Mesothelial cell of epicardium (in vitro differentiated cells): ENCODE data around the gene PRPF40B. TPM values are rescaled to one million over a fixed set of nuclear protein-coding genes. Genes with fewer than 3 reads are reported as not detected.
A peak's percentile ranks its signal among the peaks of the same experiment; 100 is the strongest.

ENCODE experiments used
- DNase-seq, 2 experiments: peaks; one replicate each; pipeline ENCODE4 v3.0.0; 2021; ENCODE audit warnings: low spot score in 2 of 2; ENCODE audit not compliant: unreplicated experiment in 2 of 2
- H3K27ac Mint-ChIP-seq: 2 replicates; pipeline ENCODE4 v1.8.0; 2021; ENCODE audit warnings: mixed read lengths
- H3K27me3 Mint-ChIP-seq: 2 replicates; pipeline ENCODE4 v1.8.0; 2021; ENCODE audit warnings: low read depth, mixed read lengths
- H3K36me3 Mint-ChIP-seq: 2 replicates; pipeline ENCODE4 v1.8.0; 2021; ENCODE audit warnings: mixed read lengths
- H3K4me1 Mint-ChIP-seq: 2 replicates; pipeline ENCODE4 v1.8.0; 2021; ENCODE audit warnings: mixed read lengths
- H3K4me3 Mint-ChIP-seq: 2 replicates; pipeline ENCODE4 v1.8.0; 2021; ENCODE audit warnings: mild to moderate bottlenecking, moderate library complexity, mixed read lengths
- H3K9me3 Mint-ChIP-seq: 2 replicates; pipeline ENCODE4 v1.8.0; 2021; ENCODE audit warnings: mixed read lengths
- CTCF ChIP-seq: fragments of 200-600 bp; sonication (generic); IDR thresholded peaks from one replicate; pipeline ENCODE4 v1.5.0; 2021; ENCODE audit warnings: antibody characterized with exemption; ENCODE audit not compliant: unreplicated experiment
- total RNA-seq: library from RNA; stranded (reverse); gene quantifications from 3 replicates; pipeline ENCODE4 v1.2.1, GENCODE V29; 2021

Gene PRPF40B
- total RNA-seq, 1 donor from 2014 or later, result 62.0 TPM

- no peak for DNase-seq
- Mint-ChIP-seq H3K4me3 (no peak overlapping the region), H3K4me1 (peaks cover 17% of the 10 kb centered on the region), H3K27ac (peak overlapping the region; percentile 87), H3K36me3 (no peaks in the 10 kb centered on the region), H3K27me3 (no peaks in the 10 kb centered on the region), H3K9me3 (no peaks in the 10 kb centered on the region)
- no peak for TF ChIP-seq CTCF
Observed at GRCh38 chr12:49662998-49663843, 39.9 kb downstream of the PRPF40B start.

GRCh38 chr12:49664167-49664566 is 40.8 kb downstream of the PRPF40B start:
- Mint-ChIP-seq H3K36me3 (no peaks in the 10 kb centered on the region), H3K4me3 (no peak overlapping the region), H3K27me3 (no peaks in the 10 kb centered on the region), H3K27ac (no peak overlapping the region), H3K9me3 (no peaks in the 10 kb centered on the region), H3K4me1 (peaks cover 17% of the 10 kb centered on the region)
- no peak for DNase-seq
- no peak for TF ChIP-seq CTCF

GRCh38 chr12:49664591-49665239 is 41.4 kb downstream of the PRPF40B start:
- no peak for TF ChIP-seq CTCF
- H3K36me3 Mint-ChIP-seq, result no peaks in the 10 kb centered on the region
- no peak overlapping the region for H3K4me3 Mint-ChIP-seq
- H3K27ac Mint-ChIP-seq, result peak overlapping the region; percentile 51
- no peak for DNase-seq
- peaks cover 17% of the 10 kb centered on the region for H3K4me1 Mint-ChIP-seq
- no peaks in the 10 kb centered on the region for H3K27me3 Mint-ChIP-seq
- H3K9me3 Mint-ChIP-seq, result no peaks in the 10 kb centered on the region

- Mint-ChIP-seq H3K4me1 (peaks cover 17% of the 10 kb centered on the region), H3K27ac (peak overlapping the region; percentile 51), H3K27me3 (no peaks in the 10 kb centered on the region), H3K9me3 (no peaks in the 10 kb centered on the region), H3K4me3 (no peak overlapping the region), H3K36me3 (no peaks in the 10 kb centered on the region)
- TF ChIP-seq CTCF, result no peak
- no peak for DNase-seq
Observed at GRCh38 chr12:49665384-49665783, 42.0 kb downstream of the PRPF40B start.

GRCh38 chr12:49666176-49666575 is 42.8 kb downstream of the PRPF40B start:
- Mint-ChIP-seq H3K27ac (no peak overlapping the region), H3K4me3 (no peak overlapping the region), H3K9me3 (no peaks in the 10 kb centered on the region), H3K4me1 (peaks cover 17% of the 10 kb centered on the region), H3K36me3 (no peaks in the 10 kb centered on the region), H3K27me3 (no peaks in the 10 kb centered on the region)
- no peak for DNase-seq
- TF ChIP-seq CTCF, result no peak
